D721Med (cell line): ENCODE measurements around the gene CAPS.
A peak's percentile ranks its signal among the peaks of the same experiment; 100 is the strongest.

Experiments used
- DNase-seq: peaks from one replicate; pipeline ENCODE4 v3.0.0; 2011; ENCODE audit warnings: low spot score; ENCODE audit not compliant: insufficient read length
- FAIRE-seq: peaks from 2 replicates; lab custom pipeline; 2011; peaks lifted over from hg19 to GRCh38; lab: Jason Lieb, UNC
- TF ChIP-seq, protein P1 (sequence below): IDR thresholded peaks from 2 replicates; pipeline ENCODE4 v1.5.1; 2012; ENCODE audit warnings: mild to moderate bottlenecking, control low read depth; ENCODE audit not compliant: insufficient read depth; ENCODE audit errors: missing control alignments

Gene CAPS

DNA sequence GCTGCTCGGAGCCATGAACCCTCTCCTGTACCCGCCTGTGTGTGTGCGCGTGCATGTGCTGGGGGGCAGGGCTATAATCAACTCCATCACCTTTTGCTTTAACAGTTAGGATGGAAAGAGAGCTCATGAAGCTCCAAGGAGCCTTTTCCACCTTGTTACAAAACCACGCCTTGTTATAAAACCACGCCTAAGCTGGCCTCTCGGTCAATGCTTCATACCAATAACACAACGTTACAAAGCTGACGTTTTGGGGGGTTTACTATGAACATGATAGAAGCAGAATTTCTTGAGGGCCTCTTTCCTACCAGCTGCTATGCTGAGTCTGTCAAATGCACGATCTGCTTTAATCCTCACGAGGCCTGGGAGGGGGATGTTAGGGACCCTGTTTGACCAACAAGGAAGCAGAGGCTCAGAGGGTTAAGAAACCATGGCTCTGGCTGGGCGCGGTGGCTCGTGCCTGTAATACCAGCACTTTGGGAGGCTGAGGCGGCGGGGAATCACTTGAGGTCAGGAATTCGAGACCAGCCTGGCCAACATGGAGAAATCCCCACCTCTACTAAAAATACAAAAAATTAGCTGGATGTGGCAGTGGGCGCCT, 11.9 kb downstream of the CAPS start:
- TF ChIP-seq, protein P1, sequence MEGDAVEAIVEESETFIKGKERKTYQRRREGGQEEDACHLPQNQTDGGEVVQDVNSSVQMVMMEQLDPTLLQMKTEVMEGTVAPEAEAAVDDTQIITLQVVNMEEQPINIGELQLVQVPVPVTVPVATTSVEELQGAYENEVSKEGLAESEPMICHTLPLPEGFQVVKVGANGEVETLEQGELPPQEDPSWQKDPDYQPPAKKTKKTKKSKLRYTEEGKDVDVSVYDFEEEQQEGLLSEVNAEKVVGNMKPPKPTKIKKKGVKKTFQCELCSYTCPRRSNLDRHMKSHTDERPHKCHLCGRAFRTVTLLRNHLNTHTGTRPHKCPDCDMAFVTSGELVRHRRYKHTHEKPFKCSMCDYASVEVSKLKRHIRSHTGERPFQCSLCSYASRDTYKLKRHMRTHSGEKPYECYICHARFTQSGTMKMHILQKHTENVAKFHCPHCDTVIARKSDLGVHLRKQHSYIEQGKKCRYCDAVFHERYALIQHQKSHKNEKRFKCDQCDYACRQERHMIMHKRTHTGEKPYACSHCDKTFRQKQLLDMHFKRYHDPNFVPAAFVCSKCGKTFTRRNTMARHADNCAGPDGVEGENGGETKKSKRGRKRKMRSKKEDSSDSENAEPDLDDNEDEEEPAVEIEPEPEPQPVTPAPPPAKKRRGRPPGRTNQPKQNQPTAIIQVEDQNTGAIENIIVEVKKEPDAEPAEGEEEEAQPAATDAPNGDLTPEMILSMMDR: no peak
- no peak for DNase-seq
- no peak for FAIRE-seq

DNA sequence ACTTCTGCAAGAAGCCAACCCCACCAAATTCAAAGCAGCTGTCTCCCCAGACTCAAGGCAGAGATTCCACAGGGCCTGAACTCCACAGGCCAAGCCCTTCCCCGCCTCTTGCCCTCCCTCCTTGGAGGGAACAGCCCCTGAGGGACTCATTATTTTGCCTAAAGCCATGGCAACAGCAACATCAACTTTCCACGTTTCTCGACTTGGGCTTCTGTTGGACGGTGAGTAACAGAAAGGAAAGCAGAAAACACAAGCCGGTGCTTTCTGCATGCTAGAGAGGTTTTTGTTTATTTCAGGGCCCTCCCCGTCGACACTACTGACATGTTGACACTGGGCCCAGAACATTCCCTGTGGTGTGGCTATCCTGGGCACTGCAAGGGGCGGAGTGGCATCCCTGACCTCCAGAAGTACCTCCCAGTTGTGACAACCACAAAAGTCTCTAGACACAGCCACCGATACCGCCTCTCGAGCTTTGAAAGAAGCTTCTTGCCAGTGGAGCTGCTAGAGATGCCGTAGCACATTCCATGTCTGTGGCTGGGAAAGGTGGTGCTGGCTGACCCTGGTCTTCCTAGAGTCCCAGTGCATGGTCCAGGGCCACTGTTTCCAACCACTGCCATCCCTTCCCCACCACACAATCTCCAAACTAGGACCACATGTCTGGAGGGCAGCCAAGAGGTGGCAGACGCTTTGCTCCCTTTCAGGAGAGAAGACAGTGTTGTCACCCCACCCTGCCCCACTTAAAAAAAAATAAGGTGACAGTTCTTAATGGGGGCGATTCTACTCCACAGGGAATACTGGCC, 12.8 kb downstream of the CAPS start:
- FAIRE-seq: no peak
- TF ChIP-seq, protein P1: no peak
- no peak for DNase-seq

DNA sequence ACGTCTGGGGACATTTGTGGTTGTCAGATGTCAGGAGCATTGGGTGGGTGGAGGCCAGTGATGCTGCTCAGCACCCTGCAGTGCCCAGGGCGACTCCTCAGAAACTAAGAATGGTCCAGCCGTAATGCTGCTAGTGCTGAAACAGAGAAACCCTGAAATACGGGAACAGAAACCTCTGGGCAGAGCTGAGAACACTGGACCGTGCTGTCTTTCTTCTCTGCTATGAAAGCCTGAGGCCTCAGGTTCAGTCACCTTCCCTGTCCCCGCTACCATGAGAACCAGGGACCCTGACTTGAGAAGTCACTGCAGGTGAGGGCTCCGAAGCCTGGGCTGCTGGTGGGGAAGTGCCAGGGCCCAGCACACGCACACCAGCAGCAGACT, 13.4 kb downstream of the CAPS start:
- TF ChIP-seq, protein P1: no peak
- DNase-seq (no peak), FAIRE-seq (no peak)

DNA sequence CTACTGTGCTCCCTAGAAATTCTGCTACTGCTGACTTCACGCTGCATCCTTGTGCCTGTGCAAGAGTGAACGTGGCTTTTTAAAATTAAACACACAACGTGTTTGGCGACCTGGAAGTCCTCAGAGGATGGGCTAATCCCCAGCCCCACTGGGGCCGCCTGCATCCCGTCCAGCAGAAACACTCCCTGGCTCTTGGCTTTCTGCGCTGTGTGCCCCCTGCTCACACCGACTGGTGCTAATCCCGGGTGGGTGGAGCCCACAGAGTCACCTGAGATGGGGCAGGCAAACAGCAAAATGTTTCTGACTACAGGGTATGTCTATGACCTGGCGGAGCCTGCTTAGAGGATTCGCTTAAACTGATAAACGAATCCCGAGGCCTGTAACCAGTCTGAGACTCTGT, 15.1 kb downstream of the CAPS start:
- TF ChIP-seq, protein P1: no peak
- no peak for FAIRE-seq
- no peak for DNase-seq

DNA sequence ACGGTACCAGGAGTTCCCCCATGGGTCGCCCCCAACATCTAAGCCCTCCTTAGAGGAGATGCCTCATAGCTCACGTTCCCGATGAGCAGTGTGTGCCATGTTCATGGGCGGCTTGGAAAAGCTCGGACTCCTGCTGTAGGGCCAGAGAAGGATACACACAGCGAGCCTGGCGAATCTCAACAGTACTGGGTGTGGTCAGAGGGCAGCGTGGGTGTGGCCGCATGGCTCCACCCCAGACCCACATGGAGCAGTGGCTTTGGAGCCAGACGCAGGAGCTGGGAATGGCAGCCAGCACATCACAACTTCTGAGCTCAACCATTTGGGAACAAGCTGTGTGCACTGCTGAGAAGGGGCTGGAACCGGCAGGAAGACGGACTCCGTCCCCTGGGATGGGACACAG, 15.6 kb downstream of the CAPS start:
- TF ChIP-seq, protein P1: no peak
- DNase-seq: no peak
- FAIRE-seq: no peak

DNA sequence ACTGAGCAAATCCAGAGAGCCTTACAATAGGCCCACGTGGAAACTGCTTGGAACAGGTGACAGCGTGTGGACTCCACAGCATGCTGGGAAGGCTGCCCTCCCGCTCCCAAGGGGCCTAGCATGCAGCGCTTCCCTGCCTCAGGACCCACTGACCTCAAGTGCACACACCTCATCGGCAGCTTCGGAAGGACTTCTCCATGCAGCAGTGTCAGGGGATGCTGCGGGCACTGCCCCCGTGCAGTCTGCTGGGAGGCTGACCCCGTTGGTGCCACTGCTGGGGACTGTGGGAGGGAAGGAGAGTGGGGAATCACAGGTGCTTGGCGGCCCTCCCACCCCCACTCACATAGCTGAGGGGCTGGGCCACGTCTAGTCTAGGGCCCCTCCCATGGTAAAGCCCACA, 17.2 kb downstream of the CAPS start:
- DNase-seq: no peak
- TF ChIP-seq, protein P1: no peak
- FAIRE-seq: no peak

DNA sequence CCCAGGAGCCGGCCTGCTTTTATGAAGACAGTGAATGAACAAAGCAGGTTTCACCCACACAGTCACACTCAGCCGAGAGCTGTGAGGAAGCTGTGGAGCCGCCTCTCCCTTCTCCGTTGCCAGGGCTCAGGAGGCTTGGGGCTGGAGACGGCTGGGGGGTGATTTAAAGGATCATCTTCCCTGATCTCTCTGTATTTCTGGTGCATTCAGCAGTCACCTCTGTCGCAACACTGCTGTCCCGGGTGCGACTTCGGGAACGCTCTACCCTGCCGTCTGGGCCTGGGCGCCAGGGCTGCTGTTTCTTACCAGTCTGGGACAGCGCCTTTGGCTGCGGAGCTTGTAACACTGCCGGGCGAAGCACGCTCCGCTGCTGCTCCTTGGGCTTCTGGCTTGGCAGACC, 18.1 kb downstream of the CAPS start:
- TF ChIP-seq, protein P1: no peak
- peak; percentile 60 for DNase-seq
- FAIRE-seq: no peak
